OCI-LY1 (cell line): ENCODE measurements around the gene PRR36.

Experiments used
- H2AFZ ChIP-seq: fragments of 200-600 bp; sonication (generic), shearing (Covaris generic); 2 replicates; pipeline ENCODE4 v1.6.0; 2014; ENCODE audit warnings: antibody characterized with exemption, mild to moderate bottlenecking, low read length
- H3F3A ChIP-seq: fragments of 200-600 bp; sonication (generic), shearing (Covaris generic); 2 replicates; pipeline ENCODE4 v1.6.0; 2014; ENCODE audit warnings: mild to moderate bottlenecking, antibody characterized with exemption, low read length, moderate library complexity; ENCODE audit not compliant: insufficient read depth
- H3K27ac ChIP-seq: fragments of 200-600 bp; sonication (generic); 2 replicates; pipeline ENCODE4 v1.5.1; 2014; ENCODE audit warnings: low read length, mixed run types, mild to moderate bottlenecking, low read depth; ENCODE audit not compliant: poor library complexity, severe bottlenecking
- H3K27me3 ChIP-seq: fragments of 200-600 bp; sonication (generic); 2 replicates; pipeline ENCODE4 v1.6.0; 2014; ENCODE audit warnings: antibody characterized with exemption, mild to moderate bottlenecking, low read length, moderate library complexity; ENCODE audit not compliant: insufficient read depth
- H3K36me3 ChIP-seq: fragments of 200-600 bp; sonication (generic); 2 replicates; pipeline ENCODE4 v1.6.1; 2014; ENCODE audit warnings: mild to moderate bottlenecking, antibody characterized with exemption, low read length, moderate library complexity, mixed read lengths; ENCODE audit not compliant: insufficient read depth
- H3K4me1 ChIP-seq: fragments of 200-600 bp; sonication (generic); 2 replicates; pipeline ENCODE4 v1.5.1; 2014; ENCODE audit warnings: mild to moderate bottlenecking, low read length, moderate library complexity; ENCODE audit not compliant: insufficient read depth, severe bottlenecking
- H3K4me2 ChIP-seq: fragments of 200-600 bp; sonication (generic), shearing (Covaris generic); 2 replicates; pipeline ENCODE4 v1.6.1; 2014; ENCODE audit warnings: low read length
- H3K4me3 ChIP-seq: fragments of 200-600 bp; sonication (generic); 2 replicates; pipeline ENCODE4 v1.5.1; 2014; ENCODE audit warnings: low read length, low read depth, mild to moderate bottlenecking, mixed read lengths; ENCODE audit not compliant: poor library complexity, severe bottlenecking
- H3K79me2 ChIP-seq: fragments of 200-600 bp; shearing (Covaris generic); 2 replicates; pipeline ENCODE4 v1.6.1; 2016; ENCODE audit warnings: mixed run types, low read length, mixed read lengths; ENCODE audit not compliant: insufficient read depth
- H3K9ac ChIP-seq: fragments of 200-600 bp; sonication (generic), shearing (Covaris generic); 2 replicates; pipeline ENCODE4 v1.6.1; 2014; ENCODE audit warnings: mild to moderate bottlenecking, low read length, mixed read lengths
- H3K9me2 ChIP-seq: fragments of 200-600 bp; sonication (generic), shearing (Covaris generic); 2 replicates; pipeline ENCODE4 v1.6.1; 2014; ENCODE audit warnings: low read depth, mild to moderate bottlenecking, low read length, mixed read lengths
- H3K9me3 ChIP-seq: fragments of 200-600 bp; shearing (Covaris generic); 2 replicates; pipeline ENCODE4 v1.6.1; 2014; ENCODE audit warnings: low read length, mixed read lengths
- H4K20me1 ChIP-seq: fragments of 200-600 bp; sonication (generic), shearing (Covaris generic); 2 replicates; pipeline ENCODE4 v1.6.0; 2016; ENCODE audit warnings: mild to moderate bottlenecking, low read length; ENCODE audit not compliant: insufficient read depth
- EZH2 ChIP-seq: fragments of 200-600 bp; sonication (generic), shearing (Covaris generic); IDR thresholded peaks from 2 replicates; pipeline ENCODE4 v1.8.0; 2017; ENCODE audit warnings: borderline replicate concordance, mixed run types, mild to moderate bottlenecking, antibody characterized with exemption, low read length, moderate library complexity, mixed read lengths
- TF ChIP-seq, protein P1 (sequence below): fragments of 200-600 bp; sonication (generic), shearing (Covaris generic); IDR thresholded peaks from 2 replicates; pipeline ENCODE4 v1.5.1; 2017; ENCODE audit warnings: mild to moderate bottlenecking, antibody characterized with exemption, low read length, moderate library complexity, mixed read lengths

Gene PRR36

GRCh38 chr19:7874897-7875273 is 695 bp upstream of the PRR36 start:
- no peak overlapping the region for H2AFZ ChIP-seq
- no peaks in the 10 kb centered on the region for H4K20me1 ChIP-seq
- no peak overlapping the region for H3K27ac ChIP-seq
- no peaks in the 10 kb centered on the region for H3K9me3 ChIP-seq
- peaks cover under 1% of the 10 kb centered on the region for H3K4me1 ChIP-seq
- TF ChIP-seq, protein P1, sequence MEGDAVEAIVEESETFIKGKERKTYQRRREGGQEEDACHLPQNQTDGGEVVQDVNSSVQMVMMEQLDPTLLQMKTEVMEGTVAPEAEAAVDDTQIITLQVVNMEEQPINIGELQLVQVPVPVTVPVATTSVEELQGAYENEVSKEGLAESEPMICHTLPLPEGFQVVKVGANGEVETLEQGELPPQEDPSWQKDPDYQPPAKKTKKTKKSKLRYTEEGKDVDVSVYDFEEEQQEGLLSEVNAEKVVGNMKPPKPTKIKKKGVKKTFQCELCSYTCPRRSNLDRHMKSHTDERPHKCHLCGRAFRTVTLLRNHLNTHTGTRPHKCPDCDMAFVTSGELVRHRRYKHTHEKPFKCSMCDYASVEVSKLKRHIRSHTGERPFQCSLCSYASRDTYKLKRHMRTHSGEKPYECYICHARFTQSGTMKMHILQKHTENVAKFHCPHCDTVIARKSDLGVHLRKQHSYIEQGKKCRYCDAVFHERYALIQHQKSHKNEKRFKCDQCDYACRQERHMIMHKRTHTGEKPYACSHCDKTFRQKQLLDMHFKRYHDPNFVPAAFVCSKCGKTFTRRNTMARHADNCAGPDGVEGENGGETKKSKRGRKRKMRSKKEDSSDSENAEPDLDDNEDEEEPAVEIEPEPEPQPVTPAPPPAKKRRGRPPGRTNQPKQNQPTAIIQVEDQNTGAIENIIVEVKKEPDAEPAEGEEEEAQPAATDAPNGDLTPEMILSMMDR = no peak
- no peak for TF ChIP-seq EZH2
- no peaks in the 10 kb centered on the region for H3K27me3 ChIP-seq
- peak overlapping the region; percentile 21 for H3K4me3 ChIP-seq
- H3K9ac ChIP-seq = no peak overlapping the region
- no peaks in the 10 kb centered on the region for H3K36me3 ChIP-seq
- peak overlapping the region; percentile 38; the same call in 1 of the 2 replicates for H3K4me2 ChIP-seq
- H3F3A ChIP-seq = 0 out of 2 replicates have a peak, but pooled peaks cover 3% of the 10 kb centered on the region
- H3K9me2 ChIP-seq = no peaks in the 10 kb centered on the region
- no peaks in the 10 kb centered on the region for H3K79me2 ChIP-seq

DNA sequence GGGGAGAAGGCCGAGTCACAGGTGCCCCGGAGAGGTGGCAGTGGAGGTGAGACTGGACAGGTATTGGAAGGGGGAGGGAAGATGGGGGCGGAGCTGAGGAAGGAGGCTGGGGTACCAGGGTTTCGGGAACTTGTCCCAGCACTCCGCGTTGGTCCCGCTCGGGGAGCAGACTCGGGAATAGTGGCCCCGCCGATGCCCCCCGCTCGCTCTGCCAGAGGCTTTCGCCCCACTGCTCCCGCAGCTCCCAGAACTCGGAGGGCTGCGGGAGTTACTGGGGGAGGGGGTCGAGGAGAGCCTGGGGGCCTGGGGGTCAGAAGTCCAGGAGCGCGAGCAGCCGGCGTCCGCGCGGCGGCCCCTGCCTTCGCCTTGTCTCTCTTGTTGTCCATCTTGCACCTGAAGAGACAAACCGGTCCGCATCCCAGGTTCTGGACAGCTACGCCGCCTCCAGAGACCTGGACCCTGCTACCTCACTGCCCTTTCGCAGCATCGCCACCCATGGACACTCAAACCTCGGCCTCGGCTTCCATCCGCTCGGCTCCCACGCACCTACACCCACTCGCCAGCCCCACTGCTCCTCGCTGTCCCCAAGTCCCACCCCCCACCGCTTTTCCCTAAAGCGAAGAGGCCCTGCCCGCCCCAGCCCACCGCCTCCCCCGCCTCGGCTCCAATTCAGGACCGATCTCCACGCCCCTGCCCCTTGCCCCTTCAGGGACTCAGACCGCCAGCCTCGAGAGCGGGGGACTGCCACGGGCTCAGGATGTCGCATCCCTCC is 700 bp downstream of the PRR36 start:
- H3K4me3 ChIP-seq = peak overlapping the region; percentile 31
- no peak overlapping the region for H3K9ac ChIP-seq
- 0 out of 2 replicates have a peak, but pooled peaks cover 3% of the 10 kb centered on the region for H3F3A ChIP-seq
- H3K9me2 ChIP-seq = no peaks in the 10 kb centered on the region
- H3K4me2 ChIP-seq = no peak overlapping the region
- H2AFZ ChIP-seq = no peak overlapping the region
- no peaks in the 10 kb centered on the region for H3K9me3 ChIP-seq
- H3K27me3 ChIP-seq = no peaks in the 10 kb centered on the region
- H3K27ac ChIP-seq = no peak overlapping the region
- H3K79me2 ChIP-seq = no peaks in the 10 kb centered on the region
- no peaks in the 10 kb centered on the region for H4K20me1 ChIP-seq
- TF ChIP-seq, protein P1 = no peak
- no peak for TF ChIP-seq EZH2
- H3K36me3 ChIP-seq = no peaks in the 10 kb centered on the region
- H3K4me1 ChIP-seq = peaks cover 11% of the 10 kb centered on the region

GRCh38 chr19:7872306-7873204 is 1.6 kb downstream of the PRR36 start:
- no peak overlapping the region for H3K4me3 ChIP-seq
- no peaks in the 10 kb centered on the region for H3K36me3 ChIP-seq
- H3K27ac ChIP-seq = no peak overlapping the region
- no peaks in the 10 kb centered on the region for H4K20me1 ChIP-seq
- TF ChIP-seq, protein P1 = no peak
- no peak for TF ChIP-seq EZH2
- H3K27me3 ChIP-seq = no peaks in the 10 kb centered on the region
- no peaks in the 10 kb centered on the region for H3K9me3 ChIP-seq
- H3F3A ChIP-seq = 0 out of 2 replicates have a peak, but pooled peaks cover 3% of the 10 kb centered on the region
- no peak overlapping the region for H3K9ac ChIP-seq
- no peaks in the 10 kb centered on the region for H3K9me2 ChIP-seq
- peaks cover 14% of the 10 kb centered on the region for H3K4me1 ChIP-seq
- no peak overlapping the region for H2AFZ ChIP-seq
- no peak overlapping the region for H3K4me2 ChIP-seq
- no peaks in the 10 kb centered on the region for H3K79me2 ChIP-seq
